Uterus (tissue), 2 donors: Measurements from ENCODE around the gene ZNF107.
"Not testable (repeated sequence)": the region's sequence is repeated elsewhere in the genome, so short reads cannot be mapped to it uniquely, and the experiment has no call there.

Experiments
- CTCF ChIP-seq, 4 experiments: fragments of 200-600 bp in 2 of 4; fragments of 450-650 bp in 2 of 4; sonication (generic) in 2 of 4; IDR thresholded peaks; one replicate each; pipeline ENCODE4 v1.5.1; 2016 to 2019; ENCODE audit warnings: antibody characterized with exemption in 4 of 4, mild to moderate bottlenecking in 2 of 4, moderate library complexity in 1 of 4
- POLR2A ChIP-seq, 2 donors: fragments of 450-650 bp; IDR thresholded peaks; one replicate each; pipeline ENCODE4 v1.6.1; 2016; ENCODE audit warnings: antibody characterized with exemption in 2 of 2, mild to moderate bottlenecking in 1 of 2, moderate library complexity in 1 of 2

GRCh38 chr7:64738953-64739352 is 73.0 kb downstream of the ZNF107 start:
- not testable (repeated sequence) for TF ChIP-seq CTCF, POLR2A (IDR thresholded peaks at IDR 0.05)
